ENCODE measurements around the gene CPNE2.

The CPNE2 gene

DNA sequence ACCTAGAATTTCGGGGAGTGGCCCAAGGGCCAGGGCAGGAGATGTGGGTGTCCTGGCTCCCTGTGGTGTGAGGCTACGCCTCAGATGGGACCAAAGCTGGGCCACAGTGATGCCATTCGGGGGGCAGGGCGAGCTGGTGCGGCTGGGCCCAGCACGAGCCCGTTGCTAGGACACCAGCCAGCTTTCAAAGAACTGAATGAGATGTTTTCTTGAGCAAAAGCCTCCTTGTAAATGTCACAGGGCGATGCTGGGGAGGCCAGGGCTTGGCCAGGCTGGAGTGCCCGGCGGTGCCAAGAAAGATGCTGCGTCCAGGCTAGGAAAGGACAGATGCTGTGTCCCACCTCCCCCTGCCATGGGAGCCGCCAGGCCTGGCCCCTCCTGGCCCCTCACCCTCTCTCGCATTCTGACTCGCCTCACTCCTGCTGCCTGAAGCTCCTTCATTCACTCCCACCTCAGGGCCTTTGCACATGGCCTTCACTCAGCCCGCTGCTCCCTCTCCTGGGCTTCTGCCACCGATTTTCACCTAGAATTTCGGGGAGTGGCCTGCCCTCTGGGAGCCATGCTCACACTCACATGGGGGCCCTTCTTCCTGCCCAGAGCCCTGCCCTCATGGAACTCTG lies 39.1 kb downstream of the CPNE2 start:
- no peak for DNase-seq (ENCODE audit: low read depth)
- no peak overlapping the region for H3K4me3 ChIP-seq (ENCODE audit: low read depth, low read length)
- TF ChIP-seq, protein P1, sequence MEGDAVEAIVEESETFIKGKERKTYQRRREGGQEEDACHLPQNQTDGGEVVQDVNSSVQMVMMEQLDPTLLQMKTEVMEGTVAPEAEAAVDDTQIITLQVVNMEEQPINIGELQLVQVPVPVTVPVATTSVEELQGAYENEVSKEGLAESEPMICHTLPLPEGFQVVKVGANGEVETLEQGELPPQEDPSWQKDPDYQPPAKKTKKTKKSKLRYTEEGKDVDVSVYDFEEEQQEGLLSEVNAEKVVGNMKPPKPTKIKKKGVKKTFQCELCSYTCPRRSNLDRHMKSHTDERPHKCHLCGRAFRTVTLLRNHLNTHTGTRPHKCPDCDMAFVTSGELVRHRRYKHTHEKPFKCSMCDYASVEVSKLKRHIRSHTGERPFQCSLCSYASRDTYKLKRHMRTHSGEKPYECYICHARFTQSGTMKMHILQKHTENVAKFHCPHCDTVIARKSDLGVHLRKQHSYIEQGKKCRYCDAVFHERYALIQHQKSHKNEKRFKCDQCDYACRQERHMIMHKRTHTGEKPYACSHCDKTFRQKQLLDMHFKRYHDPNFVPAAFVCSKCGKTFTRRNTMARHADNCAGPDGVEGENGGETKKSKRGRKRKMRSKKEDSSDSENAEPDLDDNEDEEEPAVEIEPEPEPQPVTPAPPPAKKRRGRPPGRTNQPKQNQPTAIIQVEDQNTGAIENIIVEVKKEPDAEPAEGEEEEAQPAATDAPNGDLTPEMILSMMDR (IDR thresholded peaks at IDR 0.05; ENCODE audit: low read depth, low read length, missing control alignments), result no peak

DNA sequence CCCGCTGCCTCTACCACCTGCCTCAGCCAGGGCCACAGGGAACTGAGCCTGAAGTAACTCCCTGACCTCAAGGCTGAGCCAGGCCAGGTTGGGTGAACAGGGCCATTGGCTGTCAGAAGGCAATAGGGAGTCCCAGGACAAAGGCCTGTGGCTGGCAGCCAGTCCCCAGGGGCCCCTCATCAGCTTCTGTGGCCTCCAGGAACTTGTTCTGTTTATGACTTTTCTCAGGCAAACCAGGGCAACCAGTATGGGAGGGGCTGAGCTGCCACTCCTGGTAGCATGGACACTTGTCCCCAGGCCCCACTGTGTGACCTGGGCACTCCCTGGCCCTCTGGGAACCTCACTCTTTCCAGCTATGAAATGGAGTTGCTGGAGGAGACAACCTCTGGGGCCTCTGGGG lies 40.1 kb downstream of the CPNE2 start:
- TF ChIP-seq, protein P1 (IDR thresholded peaks at IDR 0.05; ENCODE audit: low read depth, low read length, missing control alignments), result no peak
- no peak for DNase-seq (ENCODE audit: low read depth)
- no peak overlapping the region for H3K4me3 ChIP-seq (ENCODE audit: low read depth, low read length)

DNA sequence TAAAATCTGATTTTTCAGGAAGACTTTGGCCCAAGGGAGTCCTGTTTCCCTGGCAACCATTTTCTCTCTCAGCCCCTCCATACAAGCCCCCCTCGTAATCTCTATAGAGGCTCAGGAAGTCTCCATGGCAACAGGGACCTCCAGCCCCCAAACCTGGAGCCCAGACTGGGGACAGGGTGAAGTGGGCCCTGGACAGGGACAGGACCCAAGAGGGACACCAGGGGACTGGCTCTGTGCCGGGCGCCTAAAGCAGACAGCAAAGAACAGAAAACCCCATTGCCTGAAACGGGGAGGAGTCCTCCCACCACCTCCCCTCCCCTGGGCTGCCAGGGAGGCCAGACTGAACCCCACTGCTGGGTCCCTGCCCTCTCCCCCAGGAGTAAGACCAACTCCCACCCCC lies 40.6 kb downstream of the CPNE2 start:
- no peak for DNase-seq (ENCODE audit: low read depth)
- TF ChIP-seq, protein P1 (IDR thresholded peaks at IDR 0.05; ENCODE audit: low read depth, low read length, missing control alignments), result no peak
- no peak overlapping the region for H3K4me3 ChIP-seq (ENCODE audit: low read depth, low read length)

DNA sequence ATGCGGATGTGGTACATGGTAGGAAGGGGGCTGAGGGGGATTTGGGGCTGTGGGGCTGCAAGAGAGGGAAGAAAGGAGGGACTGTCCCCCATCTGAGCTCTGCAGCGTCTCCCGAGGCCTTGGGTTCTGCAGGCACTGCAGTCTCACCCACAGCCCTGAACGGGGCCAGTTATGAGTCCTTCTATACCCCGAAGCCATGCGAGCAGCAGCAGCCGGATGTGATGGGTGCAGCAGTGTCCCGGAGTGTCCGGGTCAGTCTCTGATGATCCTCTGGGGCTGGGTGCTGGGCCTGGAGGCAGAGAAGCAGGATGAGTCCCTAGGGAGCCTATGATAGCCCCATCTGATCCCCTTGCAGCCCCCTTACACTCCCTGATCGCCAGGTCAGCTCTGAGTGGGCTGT lies 41.5 kb downstream of the CPNE2 start:
- DNase-seq (ENCODE audit: low read depth), result no peak
- TF ChIP-seq, protein P1 (IDR thresholded peaks at IDR 0.05; ENCODE audit: low read depth, low read length, missing control alignments), result no peak
- no peak overlapping the region for H3K4me3 ChIP-seq (ENCODE audit: low read depth, low read length)

DNA sequence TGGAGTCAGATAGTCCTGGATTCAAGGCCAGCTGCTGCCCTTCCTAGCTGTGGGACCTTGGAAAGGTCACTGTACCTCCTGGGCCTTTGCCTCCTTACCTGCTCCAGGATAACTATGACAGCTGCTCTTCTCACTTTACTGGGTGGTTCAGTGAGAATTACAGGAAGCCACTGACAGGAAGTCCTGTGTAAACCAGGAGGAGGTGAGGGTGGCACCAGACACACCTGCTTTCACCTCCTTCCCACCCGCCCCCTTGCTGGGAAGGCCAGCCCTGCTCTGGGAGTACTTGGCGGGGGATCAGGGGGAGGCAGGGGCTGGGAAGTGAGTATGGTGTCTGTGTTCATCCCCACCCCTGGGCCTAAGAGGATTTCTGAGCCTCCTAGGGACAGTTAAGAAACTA lies 42.6 kb downstream of the CPNE2 start:
- DNase-seq (ENCODE audit: low read depth), result peak; percentile 19
- TF ChIP-seq, protein P1 (IDR thresholded peaks at IDR 0.05; ENCODE audit: low read depth, low read length, missing control alignments), result no peak

DNA sequence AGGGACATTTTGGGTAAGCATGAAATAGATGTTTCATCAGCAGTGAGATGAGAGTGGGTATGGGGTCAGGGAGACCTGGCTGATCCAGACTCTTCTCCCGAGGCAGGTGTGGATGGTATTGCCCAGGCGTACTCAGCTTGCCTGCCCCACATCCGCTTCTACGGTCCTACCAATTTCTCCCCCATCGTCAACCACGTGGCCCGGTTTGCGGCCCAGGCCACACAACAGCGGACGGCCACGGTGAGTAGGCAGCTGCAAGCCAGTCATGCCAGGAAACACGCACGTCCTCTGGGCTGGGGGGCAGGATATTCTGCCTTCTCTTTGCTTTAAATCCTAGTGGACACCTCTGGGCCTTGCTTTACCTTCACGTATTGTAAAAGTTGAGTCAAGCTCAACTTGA lies 44.7 kb downstream of the CPNE2 start:
- no peak for DNase-seq (ENCODE audit: low read depth)
- TF ChIP-seq, protein P1 (IDR thresholded peaks at IDR 0.05; ENCODE audit: low read depth, low read length, missing control alignments), result no peak
- H3K4me3 ChIP-seq (ENCODE audit: low read depth, low read length), result no peak overlapping the region

More for the DNA sequence above, 42.6 kb downstream of the CPNE2 start:
- H3K4me3 ChIP-seq (ENCODE audit: low read depth, low read length), result no peak overlapping the region

DNA sequence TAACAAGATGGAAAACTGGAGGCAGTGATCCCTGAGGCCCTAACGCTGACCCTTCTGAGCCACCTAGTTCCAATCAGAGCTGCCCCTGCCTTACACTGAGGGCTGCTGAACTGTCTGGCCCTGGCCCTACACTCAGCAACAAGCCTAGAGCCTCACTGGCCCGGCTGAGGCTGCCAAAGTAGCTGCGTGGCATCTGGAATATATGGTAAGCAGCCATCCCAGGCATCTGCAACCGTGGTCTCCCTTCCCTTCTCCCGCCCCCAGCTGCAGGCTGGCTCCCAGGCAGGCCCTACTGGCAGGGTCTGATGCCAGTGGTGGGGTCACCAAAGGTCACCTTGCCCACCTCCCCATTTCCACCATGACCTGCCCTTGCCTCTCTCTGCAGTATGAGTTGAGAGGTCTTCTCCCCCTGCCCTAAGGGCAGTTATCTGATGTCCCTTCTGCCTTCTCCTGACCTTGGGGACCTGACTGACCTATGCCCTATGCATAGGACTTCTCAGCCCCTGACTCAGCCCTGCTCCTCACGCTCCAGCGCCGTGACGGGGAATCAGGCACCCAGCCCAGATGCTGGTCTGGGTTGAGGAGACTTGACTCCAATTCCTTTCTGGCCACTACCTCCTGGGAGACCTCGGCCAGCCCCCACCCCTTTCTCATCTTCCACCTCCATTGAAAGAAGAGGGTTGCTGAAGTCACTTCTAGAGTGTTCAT lies 45.3 kb downstream of the CPNE2 start:
- TF ChIP-seq, protein P1 (IDR thresholded peaks at IDR 0.05; ENCODE audit: low read depth, low read length, missing control alignments), result no peak
- no peak overlapping the region for H3K4me3 ChIP-seq (ENCODE audit: low read depth, low read length)
- no peak for DNase-seq (ENCODE audit: low read depth)

Data from GM12864 (cell line).